ENCODE data around the gene EVL.

The EVL gene

GRCh38 chr14:100132903-100133510 is 67.8 kb downstream of the EVL start:
- DNase-seq = no peak

GRCh38 chr14:100134586-100134985 is 69.4 kb downstream of the EVL start:
- DNase-seq = no peak

GRCh38 chr14:100135073-100135472 is 69.9 kb downstream of the EVL start:
- no peak for DNase-seq

- DNase-seq = no peak
These were observed 70.6 kb downstream of the EVL start for GRCh38 chr14:100135784-100136183.

- DNase-seq = no peak
These were observed 72.0 kb downstream of the EVL start for GRCh38 chr14:100137173-100137572.

DNA sequence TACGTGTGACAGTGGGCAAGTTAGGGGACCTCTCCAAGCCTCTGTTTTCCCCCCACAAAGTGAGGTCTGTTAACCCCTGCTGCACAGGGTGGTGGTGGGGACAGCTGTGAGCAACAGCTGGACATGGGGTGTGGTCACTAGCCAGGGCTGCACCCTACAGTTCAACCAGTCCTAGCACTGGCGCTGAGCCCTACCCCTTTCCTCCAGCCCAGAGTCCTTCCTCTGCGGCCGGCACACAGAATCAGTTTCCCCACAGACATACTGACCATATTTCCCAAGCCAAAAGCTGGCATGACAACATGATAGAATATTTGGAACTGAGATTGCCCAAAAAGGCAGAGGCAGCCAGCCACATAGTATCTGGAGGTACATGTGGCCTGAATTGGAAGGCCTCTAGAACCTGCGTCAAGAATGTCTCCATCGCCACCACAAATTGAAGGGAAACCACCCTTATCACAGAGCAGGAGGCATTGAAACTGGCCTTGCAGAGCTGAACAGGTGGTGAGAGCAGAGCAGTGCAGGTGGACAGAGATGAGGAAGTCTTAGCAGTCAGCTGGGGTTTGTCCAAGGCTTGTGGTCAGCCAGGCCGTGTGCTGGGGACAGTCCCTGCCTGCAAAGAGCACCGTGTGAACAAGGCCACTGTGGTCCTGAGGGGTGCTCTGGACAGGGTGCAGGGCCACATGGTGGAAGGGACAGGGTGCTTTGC is 73.0 kb downstream of the EVL start:
- no peak for DNase-seq

GRCh38 chr14:100138955-100139354 is 73.7 kb downstream of the EVL start:
- DNase-seq = no peak

GRCh38 chr14:100140452-100141078 is 75.3 kb downstream of the EVL start:
- no peak for DNase-seq

DNA sequence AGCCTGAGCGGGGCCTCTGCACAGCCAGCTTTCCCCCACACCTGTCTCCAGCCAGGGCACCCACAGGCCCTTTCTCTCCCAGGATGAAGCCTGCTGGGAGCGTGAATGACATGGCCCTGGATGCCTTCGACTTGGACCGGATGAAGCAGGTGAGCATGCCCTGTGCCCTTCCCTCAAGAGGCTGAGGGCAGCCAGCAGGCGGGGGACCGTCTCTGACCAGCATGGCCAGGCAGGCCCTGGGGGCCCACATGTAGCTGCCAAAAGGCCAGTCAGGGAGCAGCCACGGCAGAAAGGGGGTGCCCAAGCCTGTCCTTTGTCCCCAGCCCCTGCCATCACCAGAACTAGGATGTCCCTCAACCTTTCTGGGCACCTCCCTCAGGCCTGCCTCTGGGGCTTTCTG is 75.9 kb downstream of the EVL start:
- DNase-seq = no peak

GRCh38 chr14:100142073-100143040 is 77.1 kb downstream of the EVL start:
- DNase-seq = no peak

- DNase-seq = no peak
These were observed 78.3 kb downstream of the EVL start for GRCh38 chr14:100143523-100143922.

GRCh38 chr14:100143934-100144333 is 78.7 kb downstream of the EVL start:
- DNase-seq = no peak

DNA sequence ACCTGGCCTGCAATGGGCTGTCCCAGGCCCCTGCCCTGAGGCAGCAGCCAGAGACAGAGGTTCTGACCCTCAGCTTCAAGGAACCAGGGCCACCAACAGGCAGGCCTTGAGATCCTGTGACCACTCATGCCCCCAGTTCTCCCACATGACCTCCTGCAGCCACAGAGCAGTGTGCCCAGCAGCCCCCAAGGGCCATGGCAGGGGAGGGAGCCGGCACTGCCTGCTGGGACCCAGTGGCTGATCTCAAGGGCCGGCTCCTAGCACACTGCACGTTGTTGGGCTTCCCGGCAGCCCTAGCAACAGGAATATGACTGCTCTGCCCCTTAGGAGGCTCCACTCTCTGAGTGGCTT is 79.4 kb downstream of the EVL start:
- DNase-seq = no peak

DNA sequence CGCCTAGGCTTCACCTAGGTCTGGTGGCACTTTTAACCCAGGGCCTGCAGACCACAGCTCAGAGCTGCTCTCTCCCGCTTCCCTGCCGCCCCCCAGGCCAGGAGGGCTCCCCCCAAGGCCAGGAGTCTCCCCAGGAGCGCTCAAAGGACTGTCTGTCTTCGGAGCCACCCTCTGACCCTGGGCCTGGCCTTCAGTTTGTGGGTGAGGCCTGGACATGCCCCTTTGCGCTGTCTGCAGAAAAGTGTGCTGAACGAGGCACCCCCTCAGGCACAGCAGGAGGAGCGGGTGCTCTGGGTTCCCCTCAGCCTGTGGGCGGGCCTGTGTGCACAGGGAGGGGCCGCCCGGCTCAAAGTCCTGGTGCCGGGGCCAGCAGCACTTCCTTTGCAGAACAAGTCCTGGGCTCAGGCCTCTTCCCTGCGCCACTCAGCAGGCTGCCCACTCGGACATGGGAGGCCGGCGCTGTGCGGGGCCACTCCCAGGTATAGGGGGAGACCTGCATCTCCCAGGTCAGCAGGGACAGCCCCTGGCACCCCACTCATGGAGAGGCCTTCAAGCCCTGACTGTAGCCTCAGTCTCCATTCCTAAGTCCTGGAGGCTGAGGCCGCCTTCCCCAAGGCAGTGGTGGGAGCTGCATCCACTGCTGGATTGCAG is 79.9 kb downstream of the EVL start:
- no peak for DNase-seq

DNA sequence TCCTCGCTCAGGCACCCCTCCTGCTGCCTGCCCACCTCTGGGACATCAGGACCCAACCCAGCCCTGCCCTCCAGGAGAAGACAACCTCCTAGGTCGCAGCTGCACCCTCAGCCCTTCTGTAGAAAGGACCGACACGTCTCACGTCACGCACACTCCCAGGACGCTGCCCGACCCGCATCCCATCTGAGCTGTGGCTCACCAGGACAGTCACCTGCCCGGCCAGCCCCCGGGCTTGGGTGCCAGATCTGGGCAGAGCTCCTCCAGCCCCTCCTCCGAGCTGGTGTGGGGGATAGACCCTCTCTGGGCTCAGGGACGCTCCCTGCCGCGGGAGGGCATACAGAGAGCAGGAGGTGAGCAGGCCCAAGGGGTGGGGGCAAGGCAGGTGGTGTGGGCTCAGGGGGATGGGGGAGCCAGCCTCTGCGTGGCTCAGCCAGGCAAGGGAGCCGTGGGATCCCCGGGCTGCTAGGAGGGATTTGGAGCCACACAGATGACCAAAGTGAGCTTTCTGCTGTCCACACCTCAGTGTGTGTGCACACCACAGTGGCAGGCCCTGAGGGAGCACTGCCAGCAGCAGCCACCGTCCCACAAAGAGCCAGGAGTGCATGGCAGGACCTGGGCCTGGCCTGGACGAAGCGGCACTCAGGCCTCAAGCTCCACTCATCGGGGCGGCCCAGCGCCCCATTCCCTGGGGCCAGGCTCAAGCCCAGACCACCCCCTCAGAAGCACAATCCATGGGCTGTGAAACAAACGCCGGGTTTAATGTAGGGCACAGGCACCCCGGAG is 80.7 kb downstream of the EVL start:
- DNase-seq = no peak

- DNase-seq = no peak
These were observed 81.4 kb downstream of the EVL start for GRCh38 chr14:100146531-100147091.

DNA sequence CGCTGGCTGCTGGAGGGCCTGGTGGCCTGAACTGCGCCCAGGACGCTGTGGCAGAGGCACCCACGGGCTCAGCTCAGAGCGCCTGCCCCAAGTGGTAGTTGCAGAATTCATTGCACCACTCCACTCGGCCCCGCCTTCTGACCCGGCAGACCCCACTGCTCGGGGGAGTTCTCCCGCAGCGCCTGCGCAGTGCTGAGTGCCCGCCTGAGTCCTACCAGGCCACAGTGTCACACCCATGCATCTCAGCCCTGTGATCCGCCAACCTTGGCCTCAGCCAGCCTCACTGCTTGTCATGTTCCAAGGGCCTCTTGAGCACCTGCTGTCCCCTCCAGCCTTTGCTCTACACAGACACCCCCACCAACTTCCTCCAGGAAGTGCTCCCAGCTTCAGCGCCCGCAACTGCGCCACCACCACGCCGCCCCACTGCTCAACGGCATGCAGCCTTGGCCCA is 82.0 kb downstream of the EVL start:
- peak; percentile 37 for DNase-seq

GRCh38 chr14:100147691-100148464 is 82.7 kb downstream of the EVL start:
- DNase-seq = no peak

GRCh38 chr14:100148837-100149731 is 83.9 kb downstream of the EVL start:
- DNase-seq = no peak
